ENCODE results near the gene SAMD4B.
"Not testable (repeated sequence)": the region's sequence is repeated elsewhere in the genome, so short reads cannot be mapped to it uniquely, and the experiment has no call there.

SAMD4B gene

DNA sequence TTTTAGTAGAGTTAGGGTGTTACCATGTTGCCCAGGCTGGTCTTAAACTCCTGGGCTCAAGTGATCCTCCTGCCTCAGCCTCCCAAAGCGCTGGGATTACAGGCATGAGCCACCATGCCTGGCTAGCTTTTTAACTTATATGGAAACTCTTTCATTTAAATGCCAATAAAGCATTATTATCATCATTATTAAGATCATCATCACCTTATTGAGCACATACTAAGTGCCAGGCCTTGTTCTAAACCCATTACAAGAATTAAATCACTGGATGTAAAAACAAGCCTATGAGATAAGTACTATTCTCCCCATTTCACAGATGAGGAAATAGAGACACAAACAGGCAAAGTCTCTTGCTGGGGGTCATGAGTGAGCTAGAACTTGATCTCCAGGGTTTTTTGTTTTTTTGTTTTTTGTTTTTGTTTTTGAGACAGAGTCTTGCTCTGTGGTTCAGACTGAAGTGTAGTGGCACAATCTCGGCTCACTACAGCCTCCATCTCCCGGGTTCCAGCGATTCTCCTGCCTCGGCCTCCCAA lies 7.7 kb upstream of the SAMD4B start:
- DNase-seq (ENCODE audit: low read depth in 2 of 2): no peak

DNA sequence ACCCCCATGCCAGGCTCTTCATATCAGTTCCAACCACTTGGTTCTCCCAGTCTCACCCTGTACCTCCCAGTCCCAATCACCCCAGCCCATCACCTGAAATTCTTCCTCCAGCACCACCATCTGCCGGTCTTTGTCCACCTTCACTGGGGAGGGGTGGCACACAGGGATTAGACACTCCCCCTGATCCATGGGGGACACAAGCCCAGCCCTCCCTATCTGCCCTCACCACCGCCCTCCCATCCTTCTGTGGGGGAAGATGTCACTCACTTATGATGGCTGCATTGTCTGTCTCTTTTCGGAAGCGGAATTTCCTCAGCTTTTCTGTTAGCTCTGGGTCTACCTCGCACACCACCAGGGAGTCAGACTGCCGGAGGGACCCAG lies 7.1 kb upstream of the SAMD4B start:
- DNase-seq (ENCODE audit: low read depth in 2 of 2): peak in 1 of 2 donors; percentile 10

DNA sequence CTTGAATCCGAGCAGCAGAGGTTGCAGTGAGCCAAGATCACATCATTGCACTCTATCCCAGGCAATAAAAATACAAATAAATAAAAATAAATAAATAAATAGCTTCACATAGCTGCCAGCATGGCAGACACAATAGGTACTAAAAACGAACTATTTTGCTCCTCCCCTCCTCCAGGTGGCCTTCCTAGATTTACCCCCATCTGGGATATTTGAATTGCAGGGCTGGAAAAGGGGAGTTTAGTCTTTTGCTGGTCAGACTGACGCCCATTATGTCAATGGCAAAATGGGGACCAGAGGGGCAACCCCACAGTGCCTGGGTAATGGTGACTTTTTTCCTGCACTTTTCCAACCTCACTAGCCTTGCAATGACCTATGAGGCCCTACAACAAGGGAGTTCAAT lies 5.7 kb upstream of the SAMD4B start:
- no peak for DNase-seq (ENCODE audit: low read depth in 2 of 2)

- no peak for DNase-seq (ENCODE audit: low read depth in 2 of 2)
Measured at GRCh38 chr19:39339674-39340073, 2.5 kb upstream of the SAMD4B start.

DNA sequence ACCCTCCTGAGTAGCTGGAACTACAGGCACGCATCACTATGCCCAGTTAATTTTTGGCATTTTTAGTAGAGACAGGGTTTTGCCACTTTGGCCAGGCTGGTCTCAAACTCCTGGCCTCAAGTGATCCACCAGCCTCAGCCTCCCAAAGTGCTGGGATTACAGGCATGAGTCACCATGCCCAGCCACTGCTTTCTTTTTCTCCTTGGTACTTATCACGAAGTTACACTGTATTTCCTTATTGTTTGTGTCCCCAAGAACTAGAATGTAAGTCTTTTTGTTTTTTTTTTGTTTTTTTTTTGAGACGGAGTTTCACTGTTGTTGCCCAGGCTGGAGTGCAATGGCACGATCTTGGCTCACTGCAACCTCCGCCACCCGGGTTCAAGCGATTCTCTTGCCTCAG lies 2.1 kb upstream of the SAMD4B start:
- not testable (repeated sequence) for DNase-seq (ENCODE audit: low read depth in 2 of 2)

DNA sequence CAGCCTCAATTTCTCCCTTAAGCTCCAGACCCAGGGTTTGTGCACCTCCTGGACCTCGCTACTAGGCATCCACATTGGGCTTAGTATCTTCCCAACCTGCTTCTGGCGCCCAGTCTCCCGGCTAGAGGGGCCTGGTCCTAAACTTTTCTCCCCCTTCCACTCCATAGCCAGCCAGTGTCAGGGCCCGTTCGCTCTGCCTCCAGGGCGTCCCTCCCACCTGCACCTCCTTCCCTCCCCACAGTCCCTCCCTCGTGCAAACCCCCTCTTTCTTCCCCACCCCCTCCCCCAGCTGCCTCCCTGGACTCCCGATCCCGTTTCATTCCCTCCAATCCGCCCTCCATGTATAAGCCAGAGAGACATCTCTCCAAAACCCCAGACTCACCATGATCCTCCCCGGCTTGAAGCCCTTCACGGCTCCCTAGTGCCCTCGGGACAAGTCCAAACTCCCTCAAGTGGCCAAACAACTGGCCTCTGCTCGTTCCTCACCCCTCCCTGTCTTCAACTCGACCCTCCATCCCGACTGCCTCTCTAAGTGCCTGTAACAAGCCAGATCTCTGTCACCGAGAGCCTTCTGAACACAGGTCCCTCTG lies 997 bp upstream of the SAMD4B start:
- DNase-seq (ENCODE audit: low read depth in 2 of 2): no peak

DNA sequence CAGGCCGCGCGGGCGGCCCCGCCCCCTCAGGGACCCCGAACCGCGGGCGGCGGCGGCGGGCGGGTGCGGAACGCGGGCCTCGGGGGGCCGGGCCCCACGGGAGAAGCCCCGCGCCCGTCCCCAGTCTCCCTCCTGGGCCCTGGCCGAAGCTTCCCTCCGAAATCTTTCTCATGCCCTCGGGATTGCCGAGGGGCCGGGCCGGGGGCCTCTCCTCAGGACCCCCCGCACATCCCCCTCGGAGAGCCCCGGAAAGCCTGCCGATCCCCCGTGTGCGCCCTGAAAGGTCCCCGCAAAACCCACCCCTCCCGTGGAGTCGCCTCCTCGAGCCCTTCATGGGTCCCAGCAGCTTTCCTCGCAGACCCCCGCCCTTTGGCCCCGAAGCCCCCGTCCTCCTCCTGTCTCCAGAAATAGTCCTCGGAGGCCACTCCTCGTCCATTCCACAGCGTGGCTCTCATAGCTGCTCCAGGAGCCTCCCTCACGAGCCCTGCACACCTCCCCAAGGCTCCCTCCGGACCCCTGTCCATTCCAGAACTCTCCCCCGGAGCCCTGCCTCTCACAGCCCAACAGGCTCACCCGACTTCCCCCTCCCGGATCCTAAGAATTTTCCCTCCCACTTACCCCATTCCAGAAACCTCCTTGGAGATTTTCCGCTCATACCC lies 555 bp downstream of the SAMD4B start:
- DNase-seq (ENCODE audit: low read depth in 2 of 2): no peak

- DNase-seq (ENCODE audit: low read depth in 2 of 2): no peak
Measured at GRCh38 chr19:39345956-39346355, 3.7 kb downstream of the SAMD4B start.

DNA sequence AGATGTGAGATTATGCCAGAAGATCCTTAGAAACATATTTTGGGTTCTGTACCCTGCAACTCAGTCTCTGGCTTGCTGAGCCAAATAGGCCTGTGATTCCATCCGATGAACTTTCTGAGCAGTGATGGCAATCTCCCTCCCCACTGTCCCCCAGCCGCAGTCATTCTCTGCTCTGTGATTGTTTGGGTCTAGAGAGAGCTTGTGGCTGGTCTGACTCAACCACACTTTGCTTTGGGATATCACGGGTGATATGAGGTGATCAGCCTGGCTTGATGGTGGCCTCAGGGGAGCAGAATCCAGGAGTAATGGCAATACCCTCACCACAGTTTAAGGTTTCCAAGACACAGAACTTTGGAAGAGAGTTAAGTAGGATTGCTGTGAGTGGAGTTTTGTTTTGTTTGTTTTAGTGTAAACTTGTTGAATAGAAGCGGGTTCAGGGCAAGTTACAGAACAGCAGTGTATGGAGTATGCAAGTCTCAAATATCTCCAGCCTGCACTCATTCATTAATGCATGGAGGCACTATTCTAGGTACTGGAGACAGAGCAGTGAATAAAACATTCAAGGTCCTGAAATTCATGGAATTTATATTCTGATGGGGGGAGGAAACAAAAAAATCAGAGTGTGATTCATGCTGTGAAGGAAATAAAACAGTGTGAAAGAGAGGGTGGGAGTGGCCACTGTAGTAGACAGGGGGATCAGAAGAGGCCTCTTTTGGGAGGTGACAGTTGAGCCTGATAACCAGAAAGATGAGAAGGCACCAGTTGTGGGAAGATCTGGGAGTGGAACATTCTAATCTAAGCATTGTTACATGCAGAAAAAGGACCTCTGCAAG lies 5.3 kb downstream of the SAMD4B start:
- no peak for DNase-seq (ENCODE audit: low read depth in 2 of 2)

DNA sequence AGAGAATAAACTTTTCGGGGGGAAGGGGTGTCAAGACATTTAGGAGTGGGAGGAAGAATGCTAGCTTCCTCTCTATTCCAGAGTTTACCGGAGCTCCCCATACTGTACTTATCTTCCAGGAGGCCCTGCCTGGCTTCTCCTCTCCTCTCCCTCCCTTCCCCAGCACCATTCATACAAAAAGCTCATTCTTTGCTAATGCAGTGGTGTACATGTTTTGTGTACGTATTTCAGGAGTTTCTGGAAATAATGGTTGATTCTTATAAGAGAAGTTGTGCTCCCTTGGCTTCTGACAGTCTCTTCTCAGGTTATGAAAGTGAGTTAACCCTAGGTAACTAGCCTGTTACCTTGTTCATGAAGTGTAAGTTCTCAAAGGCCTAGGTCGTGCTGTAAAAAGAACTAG lies 7.1 kb downstream of the SAMD4B start:
- no peak for DNase-seq (ENCODE audit: low read depth in 2 of 2)

DNA sequence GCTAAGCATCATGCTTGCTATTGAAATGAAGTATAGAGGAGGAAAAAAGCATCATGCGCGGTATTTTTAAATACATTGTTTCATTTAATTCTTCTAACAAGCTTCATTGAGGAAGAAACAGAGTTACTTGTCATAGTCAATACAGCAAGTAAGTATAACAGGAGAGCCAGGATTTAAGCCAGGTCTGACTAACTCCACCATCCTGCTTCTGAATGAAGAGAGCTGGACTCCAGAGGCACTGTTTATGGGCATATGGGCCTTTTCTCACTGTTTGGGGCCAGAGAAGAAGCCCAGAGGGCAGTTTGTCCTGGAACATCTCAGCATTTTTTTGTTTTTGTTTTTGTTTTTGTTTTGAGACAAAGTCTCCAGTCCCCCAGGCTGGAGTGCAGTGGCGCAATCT lies 7.9 kb downstream of the SAMD4B start:
- no peak for DNase-seq (ENCODE audit: low read depth in 2 of 2)

DNA sequence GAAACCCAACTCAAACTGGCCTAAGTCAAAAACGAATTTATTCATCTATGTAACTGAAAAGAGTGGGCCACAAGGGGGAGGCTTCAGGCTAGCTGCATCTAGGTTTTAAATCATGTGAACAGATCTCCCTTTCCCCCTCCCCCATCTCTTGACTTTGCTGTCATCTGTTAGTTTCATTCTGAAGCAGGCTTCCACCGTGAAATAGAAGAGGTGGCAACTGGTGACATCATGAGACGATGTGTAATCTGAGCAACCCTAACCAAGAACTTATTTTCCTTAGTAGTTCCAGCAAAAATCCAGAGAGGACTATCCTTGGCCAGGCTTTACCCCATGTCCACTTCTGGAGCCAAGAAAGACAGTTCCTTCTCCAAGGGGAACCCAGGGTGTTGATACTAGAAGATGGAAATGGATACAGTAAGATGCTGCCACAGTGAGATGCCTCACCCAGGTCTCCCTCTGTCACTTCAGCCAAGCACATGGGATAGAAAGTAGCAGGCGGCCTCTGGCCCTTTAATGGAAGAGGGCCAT lies 9.4 kb downstream of the SAMD4B start:
- DNase-seq (ENCODE audit: low read depth in 2 of 2): no peak

DNA sequence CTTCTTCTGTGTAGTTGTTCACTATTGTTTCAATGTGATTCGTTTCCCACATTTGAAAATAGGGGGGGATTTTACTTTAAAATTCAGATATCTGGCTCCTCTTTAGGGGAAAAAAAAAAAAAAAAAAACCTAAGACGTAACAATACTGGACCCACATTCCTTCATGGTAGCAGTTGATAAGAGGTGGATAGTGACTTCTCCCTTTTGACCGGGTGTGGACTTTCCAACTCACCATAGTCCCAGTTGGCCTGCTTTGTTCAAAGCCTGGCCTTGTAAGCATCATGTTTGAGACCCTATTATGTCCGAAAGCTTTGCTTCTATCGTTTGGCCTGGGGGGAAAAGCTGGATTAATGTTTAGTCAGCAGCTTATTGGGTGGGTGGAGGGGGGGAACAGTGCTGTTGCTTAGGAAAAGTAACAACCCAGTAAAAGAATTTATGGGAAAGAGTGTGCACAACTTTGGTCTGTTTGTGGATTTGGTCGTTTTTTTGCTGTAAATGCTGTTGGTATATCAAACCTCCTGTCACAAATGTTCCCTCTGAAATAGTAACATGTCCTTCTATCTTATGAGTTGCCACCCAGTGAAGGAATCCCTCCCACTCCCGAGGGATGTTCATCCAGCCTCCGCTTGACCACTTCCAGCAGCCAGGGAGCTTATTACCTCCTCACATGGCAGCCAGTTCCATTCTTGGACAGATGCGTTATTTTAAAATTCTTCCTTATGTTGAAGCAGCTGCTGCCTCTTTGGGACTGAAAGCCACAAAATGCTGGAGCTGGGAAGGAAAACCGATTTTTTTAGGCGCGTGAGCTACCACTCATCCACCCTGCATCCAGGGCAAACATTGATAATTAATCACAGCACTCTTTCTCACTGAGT lies 10.4 kb downstream of the SAMD4B start:
- DNase-seq (ENCODE audit: low read depth in 2 of 2): no peak

GRCh38 chr19:39355253-39355652 lies 13.0 kb downstream of the SAMD4B start:
- DNase-seq (ENCODE audit: low read depth in 2 of 2): no peak

GRCh38 chr19:39356073-39356472 lies 13.9 kb downstream of the SAMD4B start:
- DNase-seq (ENCODE audit: low read depth in 2 of 2): no peak

DNA sequence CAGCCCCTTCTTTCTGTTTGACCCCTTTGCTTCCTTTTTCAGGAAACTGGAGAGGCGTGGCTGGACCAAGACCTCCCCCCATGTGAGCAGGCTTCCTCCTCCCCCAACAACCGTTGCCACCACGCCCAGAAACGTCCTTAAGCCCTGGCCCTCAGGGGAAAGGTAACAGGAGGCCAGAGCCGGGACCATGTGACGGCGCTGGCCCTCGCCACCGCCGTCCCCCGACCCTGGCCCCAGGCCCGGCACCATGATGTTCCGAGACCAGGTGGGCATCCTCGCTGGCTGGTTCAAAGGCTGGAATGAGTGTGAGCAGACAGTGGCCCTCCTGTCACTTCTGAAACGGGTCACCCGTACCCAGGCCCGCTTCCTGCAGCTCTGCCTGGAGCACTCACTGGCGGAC lies 14.4 kb downstream of the SAMD4B start:
- DNase-seq (ENCODE audit: low read depth in 2 of 2): no peak

GRCh38 chr19:39359026-39359425 lies 16.8 kb downstream of the SAMD4B start:
- DNase-seq (ENCODE audit: low read depth in 2 of 2): no peak

DNA sequence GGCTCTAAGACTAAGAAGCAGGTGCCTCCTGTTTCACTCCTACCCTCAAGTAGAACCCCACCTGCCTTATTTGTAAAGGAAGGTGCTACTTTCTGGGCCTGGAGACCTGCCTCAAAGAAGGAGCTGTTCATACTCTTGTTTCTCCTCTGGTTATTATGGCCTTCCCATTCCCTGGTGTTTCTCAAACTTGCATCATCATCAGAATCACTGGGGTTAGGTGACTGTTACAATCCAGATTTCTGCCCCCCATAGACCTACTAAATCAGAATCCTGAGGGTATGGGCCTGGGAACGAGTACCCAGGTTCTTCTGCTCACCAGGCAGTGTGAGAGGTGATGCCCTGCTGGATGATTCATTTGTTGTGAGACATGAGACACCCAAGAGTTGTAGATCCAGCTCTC lies 18.4 kb downstream of the SAMD4B start:
- DNase-seq (ENCODE audit: low read depth in 2 of 2): no peak

DNA sequence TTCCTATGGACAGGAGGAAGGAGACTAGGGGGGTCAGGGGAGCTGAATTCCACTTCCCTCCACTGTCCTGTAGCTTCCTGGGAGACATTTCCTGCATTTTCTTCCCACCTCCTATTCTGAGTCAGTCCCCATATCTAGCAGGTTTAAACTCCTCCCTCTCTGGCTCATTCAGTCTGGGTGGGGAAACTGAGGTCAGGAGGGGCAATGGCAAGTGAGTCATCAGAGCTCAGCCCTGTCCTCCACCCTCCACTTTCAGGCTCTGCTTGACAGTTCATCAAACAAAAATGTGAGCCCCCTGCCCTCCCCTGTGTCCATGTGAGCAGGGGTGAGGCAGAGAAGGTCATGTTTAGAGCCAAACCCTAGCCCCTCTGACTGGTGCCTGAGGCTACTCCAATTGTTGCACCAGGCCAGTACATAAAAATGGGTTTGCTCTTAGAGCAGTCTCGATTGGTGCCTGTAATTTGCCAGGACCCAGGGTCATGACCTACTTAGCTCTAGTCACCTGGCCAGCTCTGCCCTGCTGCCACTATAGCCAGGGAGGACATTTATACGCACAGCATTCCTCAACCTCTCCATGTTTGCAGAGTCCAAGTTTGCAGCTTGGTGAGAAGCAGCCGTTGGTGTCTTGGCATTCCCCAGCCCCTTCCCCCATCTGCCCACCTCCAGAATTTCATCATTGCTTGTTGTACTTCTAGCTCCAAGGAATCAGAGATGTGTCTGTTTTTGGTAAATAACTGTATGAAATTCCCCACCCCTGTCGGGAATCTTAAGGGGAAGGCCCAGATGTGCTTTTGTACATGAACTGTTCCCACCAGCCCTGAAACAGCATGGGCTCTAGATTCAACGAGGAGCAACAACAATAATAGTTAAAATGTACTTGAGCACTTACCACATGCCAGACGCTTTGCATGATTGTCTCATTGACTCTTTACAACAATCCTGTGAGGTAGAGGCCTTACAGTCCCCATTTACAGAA lies 20.7 kb downstream of the SAMD4B start:
- DNase-seq (ENCODE audit: low read depth in 2 of 2): no peak

DNA sequence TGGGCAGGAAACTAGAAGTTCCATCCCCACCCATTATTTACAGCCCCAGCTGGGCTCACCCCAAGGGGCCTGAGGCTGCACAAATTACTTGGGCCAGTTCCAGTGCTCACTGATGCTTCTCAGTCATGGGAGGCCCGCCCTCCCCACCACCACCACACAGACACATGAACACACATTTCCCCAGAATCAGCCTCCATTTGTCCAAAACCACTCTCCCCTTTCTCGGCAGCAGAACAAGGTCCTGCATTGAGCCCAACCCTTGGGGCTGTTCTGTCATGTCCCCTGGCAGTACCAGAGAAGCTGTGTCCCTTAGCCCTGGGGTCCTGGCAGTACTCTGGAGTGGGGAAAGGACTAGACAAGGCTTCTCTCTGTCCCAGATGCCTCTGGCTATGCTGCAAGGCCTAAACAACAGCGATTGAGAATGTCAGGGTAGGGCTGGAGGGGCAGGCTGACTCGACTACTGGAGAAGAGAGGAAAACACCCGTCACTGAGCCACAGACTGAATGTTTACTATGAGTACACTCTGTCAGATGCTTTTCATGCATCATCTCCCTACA lies 21.8 kb downstream of the SAMD4B start:
- DNase-seq (ENCODE audit: low read depth in 2 of 2): no peak
